SIG-M5 (cell line): ENCODE measurements around the gene NECAB3.
"Not testable (repeated sequence)": the region's sequence is repeated elsewhere in the genome, so short reads cannot be mapped to it uniquely, and the experiment has no call there.

Source experiments
- DNase-seq: peaks from one replicate; lab custom pipeline; 2025; lab: John Stamatoyannopoulos, UW

The NECAB3 gene

DNA sequence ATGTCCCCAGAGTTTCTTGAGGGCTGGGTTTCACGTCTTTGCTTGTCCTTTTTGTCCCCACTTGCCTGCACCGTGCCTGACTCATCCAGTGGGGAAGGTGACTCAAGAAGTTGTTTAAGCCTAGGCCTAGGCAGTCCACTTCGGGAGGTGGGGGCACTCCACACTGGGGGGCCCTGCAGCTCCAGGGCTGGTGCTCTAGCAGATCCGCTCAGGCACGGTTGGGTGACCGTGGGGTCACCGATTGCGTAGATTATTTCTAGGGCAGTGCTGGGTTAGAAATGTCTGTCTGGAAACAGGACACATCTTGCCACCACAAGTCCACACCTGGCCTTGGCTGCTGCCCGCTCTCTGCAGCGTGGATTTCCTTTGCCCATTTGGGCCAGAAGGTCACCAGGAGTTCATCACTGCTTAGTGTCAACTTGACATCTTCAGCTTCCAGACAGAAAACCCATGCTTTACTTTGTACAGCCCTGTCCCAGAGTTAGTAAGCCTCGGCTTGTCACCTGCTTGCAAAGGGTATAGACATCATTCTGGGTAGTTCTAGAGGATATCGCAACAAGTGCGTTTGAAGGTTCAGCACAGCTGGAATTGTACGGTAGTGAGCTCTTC, 25.7 kb downstream of the NECAB3 start:
- no peak for DNase-seq

DNA sequence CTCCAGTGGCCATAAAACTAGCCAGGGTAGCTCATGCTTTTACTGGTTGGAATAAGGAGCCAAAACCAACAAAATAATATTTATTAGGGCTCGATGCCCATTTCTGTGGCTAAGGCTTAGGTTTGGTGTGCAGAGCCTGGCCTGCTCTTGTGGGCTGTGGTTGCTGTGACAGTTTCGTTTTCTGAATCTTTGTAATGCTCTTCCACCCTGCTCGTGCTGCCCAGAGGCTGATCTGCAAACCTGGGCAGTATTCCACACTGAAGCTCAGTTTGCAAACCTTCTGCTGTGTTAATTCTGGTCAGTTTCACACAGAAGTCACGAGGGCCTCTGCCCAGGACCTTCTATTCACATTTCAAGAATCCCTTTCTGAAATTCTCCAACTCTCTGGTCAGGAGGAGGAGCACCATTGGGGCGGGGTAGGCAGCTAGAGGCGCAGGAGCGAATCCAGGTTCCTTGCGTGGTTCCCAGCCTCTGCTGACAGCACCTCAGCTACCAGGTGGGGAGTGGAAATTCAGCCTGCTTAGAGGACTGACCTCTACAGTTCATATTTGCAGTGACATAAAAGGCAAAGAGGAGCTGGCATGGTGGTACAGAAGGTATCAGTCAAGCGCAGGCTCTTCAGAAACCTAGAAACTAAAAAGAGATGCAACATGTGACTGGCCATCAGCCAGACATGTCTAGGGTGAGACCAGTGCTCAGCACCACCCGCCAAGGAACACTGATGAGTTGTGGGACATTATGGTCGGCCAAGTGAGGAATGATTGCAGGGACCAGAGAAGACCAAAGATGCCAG, 26.4 kb downstream of the NECAB3 start:
- no peak for DNase-seq

DNA sequence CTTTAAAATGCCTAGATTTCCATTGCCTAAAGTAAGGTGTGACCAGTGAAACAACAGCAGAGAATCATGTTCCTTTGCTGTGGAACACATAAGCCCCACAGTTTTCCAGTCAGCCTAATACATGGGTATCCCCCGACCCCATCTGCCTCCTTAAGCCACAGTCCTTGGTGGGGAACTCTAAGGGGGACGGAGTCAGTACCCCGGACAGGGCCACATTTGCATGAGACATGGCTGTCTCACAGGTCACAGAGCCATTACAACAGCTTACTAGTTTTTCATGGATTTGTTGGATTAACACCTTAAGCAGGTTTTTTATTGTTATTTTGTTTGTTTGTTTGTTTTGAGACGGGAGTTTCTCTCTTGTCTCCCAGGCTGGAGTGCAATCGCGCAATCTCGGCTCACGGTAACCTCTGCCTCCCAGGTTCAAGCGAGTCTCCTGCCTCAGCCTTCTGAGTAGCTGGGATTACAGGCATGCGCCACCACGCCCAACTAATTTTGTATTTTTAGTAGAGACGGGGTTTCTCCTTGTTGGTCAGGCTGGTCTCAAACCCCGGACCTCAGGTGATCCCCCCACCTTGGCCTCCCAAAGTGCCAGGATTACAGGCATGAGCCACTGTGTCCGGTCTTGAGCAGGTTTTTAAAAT, 27.1 kb downstream of the NECAB3 start:
- DNase-seq, result not testable (repeated sequence)

DNA sequence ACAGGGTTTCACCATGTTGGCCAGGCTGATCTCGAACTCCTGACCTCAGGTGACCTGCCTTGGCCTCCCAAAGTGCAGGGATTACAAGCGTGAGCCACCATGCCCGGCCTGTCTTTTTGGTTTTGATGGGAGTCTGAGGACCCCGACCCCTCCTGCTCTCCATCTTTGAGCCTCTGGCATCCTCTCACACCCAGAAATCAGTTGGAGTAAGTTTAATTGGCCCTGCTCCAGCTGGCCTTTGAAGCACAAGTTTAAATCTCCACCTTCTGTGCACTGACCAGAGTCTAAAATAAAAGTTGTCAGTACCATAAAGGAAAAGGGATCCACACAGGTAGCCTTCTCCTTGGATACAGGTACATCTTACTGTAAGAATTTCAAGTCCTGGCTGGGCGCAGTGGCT, 28.0 kb downstream of the NECAB3 start:
- DNase-seq, result no peak

DNA sequence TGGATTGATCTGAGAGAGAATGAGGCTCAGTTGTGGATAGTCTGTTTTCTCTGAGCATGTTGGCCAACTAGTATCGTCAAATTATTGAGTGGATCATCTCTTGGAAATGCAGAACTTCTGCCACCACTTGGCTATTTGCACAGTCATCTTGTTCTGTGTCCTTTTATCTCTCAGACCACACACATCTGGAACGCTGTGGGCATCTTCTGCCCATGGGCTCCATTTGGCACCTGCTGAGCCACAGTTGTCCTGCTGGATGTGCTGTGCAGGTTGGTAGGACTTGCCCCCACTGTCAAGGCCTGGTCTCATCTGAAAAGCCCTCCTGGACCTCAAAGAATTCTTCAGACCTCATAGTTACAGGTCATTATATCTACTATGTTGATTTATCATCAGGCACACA, 28.8 kb downstream of the NECAB3 start:
- no peak for DNase-seq

DNA sequence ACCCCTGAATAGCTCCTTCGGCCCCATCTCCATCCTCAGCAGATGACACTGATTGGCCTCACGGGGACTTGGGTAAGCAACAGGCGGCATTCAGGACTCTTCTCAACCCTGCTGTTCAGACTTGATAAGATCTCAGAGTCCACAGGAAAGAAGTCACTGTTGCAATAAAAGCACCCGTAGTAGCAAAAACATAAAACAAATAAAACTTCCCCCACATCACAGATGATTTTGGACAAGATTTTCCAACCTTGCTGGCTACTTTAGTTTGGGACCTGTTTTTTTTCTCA, 29.2 kb downstream of the NECAB3 start:
- no peak for DNase-seq

- no peak for DNase-seq
These were observed 29.7 kb downstream of the NECAB3 start for GRCh38 chr20:33644313-33645071.

- no peak for DNase-seq
These were observed 33.9 kb downstream of the NECAB3 start for GRCh38 chr20:33640287-33640686.

- DNase-seq, result no peak
These were observed 37.5 kb downstream of the NECAB3 start for GRCh38 chr20:33636776-33637175.

- no peak for DNase-seq
These were observed 38.9 kb downstream of the NECAB3 start for GRCh38 chr20:33635341-33635740.

DNA sequence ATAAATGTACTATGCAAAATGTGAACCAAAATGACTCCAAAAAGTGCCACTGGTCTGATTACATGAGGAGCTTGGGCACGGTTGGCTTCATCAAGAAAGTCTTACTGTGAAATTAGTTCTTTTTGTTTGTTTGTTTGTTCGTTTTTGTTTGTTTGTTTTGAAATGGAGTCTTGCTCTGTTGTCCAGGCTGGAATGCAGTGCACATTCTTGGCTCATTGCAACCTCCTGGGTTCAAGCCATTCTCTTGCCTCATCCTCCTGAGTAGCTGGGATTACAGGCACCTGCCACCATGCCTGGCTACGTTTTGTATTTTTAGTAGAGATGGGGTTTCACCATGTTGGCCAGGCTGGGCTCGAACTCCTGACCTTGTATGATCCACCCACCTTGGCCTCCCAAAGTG, 42.3 kb downstream of the NECAB3 start:
- DNase-seq, result not testable (repeated sequence)

DNA sequence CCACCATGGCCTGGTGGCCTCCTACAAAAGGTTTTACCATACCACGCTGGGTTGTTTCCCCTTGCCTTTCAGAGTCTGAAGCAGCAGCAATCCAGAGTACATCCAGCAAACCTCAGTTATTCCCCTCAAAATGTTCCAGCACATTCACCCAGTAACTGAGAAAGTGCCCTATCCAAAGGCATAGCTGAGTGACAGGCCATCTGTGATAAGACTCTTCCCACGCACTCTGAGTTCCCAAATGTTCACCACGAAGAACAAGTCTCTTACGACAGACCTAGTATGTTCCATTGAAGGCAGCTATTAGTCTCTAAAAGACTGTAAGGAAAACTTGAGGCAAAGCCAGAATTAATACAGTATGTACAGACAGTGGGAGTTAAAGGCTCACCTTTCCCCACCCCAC, 43.7 kb downstream of the NECAB3 start:
- DNase-seq, result no peak

- no peak for DNase-seq
These were observed 44.2 kb downstream of the NECAB3 start for GRCh38 chr20:33629979-33630378.

GRCh38 chr20:33629533-33629932, 44.7 kb downstream of the NECAB3 start:
- DNase-seq, result no peak

DNA sequence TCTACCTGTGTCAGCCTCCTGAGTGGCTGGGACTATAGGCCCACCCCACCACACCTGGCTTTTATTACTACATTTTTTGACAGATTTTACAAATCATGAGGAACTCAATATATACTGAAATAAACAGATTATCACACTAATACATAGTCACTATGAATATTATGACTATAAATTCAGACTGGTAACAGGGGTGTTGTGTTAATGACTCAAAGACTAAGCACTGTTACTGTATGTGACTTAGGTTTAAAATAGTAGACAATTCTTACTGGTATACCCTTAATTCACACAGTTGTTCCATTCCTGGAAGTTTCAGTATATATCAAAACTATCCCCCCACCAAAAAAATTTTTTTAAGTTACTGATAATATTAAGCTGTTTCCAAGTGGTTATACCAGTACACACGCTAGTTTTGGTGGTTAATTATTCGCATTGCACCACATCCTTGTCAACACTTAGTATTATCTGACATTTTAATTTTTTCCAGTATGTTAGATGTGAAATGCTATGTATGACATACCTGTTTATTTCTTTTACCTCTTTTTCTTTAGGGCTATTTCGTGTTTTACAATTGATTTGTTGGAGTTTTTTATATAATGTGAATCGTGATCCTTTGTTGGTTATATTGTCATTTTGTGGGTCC, 46.5 kb downstream of the NECAB3 start:
- no peak for DNase-seq

- DNase-seq, result no peak
These were observed 48.0 kb downstream of the NECAB3 start for GRCh38 chr20:33626190-33626589.

DNA sequence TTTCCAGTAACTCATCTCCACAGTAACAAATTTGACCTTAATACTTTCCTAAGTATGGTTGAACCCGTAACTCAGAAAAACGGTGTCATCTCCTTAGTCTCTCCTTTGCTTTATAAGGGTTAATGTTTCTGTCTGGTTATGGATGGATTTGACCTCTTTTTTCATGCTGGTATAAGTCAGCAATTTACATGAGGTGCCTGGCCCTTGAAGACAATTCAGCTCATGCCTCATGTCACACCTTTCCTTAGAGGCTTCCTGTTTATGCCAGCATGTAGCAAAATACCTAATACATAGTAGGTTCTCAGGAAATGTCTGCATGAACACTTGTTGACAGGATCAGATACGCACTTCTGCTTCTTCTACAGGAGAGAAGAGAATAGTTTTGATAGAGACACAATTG, 49.8 kb downstream of the NECAB3 start:
- no peak for DNase-seq

GRCh38 chr20:33622705-33623365, 51.4 kb downstream of the NECAB3 start:
- no peak for DNase-seq

GRCh38 chr20:33621717-33622400, 52.4 kb downstream of the NECAB3 start:
- no peak for DNase-seq

- no peak for DNase-seq
These were observed 62.2 kb downstream of the NECAB3 start for GRCh38 chr20:33612001-33612400.

GRCh38 chr20:33611106-33611505, 63.1 kb downstream of the NECAB3 start:
- DNase-seq, result no peak
